ENCODE measurements around the gene RAB7A. TPM values are rescaled to one million over a fixed set of nuclear protein-coding genes. Genes with fewer than 3 reads are reported as not detected.
"Not testable (repeated sequence)": the region's sequence is repeated elsewhere in the genome, so short reads cannot be mapped to it uniquely, and the experiment has no call there.

RAB7A gene
- polyA plus RNA-seq, 3 donors: 231 to 259 (median 256) TPM

DNA sequence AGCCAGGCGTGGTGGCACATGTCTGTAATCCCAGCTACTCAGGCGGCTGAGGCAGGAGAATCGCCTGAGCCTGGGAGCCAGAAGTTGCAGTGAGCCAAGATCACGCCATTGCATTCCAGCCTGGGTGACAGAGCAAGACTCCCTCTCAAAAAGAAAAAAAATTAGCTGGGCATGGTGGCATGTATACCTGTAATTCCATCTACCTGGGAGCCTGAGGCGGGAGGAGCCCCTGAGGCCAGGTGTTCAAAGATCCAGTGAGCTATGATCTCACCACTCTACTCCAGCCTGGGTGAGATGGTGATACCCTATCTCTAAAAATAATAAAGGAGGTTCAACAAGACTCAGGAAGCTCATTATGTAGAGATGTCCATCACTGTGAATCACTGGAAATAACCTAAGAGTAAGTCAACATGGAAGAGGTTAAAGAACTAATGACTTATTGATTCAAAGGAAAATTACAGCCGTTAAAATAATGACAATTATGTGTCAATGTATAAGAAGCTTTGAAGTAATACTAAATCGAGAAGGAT lies 19.8 kb upstream of the RAB7A start:
- DNase-seq: no peak

DNA sequence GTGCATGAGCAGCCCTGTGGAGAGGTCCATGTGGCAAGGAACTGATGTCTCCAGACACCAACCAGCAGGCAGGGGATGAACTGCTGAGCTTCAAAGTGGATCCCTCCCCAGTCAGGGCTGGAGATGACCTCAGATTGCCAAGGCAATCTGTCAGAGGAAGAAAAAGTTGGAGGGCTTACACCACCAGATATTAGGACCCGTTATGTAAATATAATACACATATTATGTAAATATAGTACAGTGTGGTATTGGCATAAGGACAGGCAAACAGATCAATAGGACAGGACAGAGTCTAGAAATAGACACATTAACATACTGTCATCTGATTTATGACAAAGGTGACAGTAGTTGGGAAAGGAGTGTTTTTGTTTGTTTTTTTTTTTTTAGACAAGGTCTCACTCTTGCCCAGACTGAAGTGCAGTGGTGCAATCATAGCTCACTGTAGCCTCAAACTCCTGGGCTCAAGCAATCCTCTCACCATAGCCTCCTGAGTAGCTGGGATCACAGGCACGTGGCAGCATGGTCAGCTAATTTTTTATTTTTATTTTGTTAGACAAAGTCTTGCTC lies 18.0 kb upstream of the RAB7A start:
- DNase-seq: no peak

DNA sequence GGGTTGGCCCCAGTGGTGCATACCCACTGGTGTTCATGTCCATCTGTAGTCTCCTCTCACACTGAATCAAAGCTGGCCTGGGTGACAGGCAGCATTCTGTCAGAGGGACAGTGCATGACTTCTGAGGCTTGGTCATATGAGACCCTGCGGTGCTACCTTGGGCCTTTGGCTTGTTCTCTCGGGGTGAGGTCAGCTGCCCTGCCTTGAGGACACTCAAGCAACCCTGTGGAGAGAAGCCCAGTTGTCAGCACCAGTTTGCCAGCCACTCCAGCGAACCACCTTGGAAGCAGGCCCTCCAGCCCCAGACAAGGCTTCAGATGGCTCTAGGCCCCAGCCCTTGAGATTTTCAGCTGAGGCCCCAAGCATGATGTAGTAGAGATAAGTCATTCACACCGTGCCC lies 16.9 kb upstream of the RAB7A start:
- no peak for DNase-seq

GRCh38 chr3:128709506-128710210 lies 16.3 kb upstream of the RAB7A start:
- DNase-seq: no peak

DNA sequence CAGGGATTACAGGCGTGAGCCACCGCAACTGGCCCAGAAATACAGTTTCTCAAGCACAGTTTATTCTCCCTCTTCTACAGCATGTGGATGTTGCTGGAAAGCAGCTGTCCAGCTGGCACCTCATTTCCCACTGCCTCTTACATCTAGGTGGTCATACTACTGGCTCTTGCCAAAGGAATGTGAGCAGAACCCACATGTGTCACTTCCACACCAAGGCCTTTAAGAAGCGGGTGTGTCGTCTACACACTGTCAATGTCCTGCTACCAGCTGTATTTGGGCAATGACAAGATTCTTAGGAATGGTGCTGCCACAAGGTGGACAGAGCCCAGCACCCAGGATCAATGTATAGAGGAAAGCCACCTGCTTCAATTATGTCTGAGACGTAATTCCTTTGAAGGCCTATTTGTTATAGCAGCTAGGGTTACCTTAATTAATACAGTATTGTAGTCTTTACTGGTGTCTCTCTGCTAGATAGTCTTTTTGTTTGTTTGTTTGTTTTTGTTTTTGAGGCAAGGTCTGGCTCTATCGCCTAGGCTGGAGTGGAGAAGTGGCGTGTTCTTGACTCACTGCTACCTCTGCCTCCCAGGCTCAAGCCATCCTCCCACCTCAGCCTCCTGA lies 15.1 kb upstream of the RAB7A start:
- no peak for DNase-seq

DNA sequence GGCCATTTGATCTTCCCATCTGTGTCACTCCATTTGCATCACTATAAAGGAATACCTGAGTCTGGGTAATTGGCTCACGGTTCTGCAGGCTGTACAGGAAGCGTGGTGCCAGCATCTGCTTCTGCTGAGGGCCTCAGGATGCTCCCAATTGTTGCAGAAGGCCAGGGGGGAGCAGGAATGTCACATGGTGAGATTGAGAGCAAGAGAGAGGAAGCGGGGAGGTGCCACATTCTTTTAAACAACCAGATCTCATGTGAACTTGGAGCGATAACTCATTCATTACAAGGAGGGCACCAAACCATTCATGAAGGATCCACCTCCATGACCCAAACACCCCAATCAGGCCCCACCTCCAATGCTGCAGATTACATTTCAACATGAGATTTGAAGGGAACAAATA lies 13.1 kb upstream of the RAB7A start:
- DNase-seq: no peak

GRCh38 chr3:128714887-128715491 lies 11.0 kb upstream of the RAB7A start:
- DNase-seq: no peak

DNA sequence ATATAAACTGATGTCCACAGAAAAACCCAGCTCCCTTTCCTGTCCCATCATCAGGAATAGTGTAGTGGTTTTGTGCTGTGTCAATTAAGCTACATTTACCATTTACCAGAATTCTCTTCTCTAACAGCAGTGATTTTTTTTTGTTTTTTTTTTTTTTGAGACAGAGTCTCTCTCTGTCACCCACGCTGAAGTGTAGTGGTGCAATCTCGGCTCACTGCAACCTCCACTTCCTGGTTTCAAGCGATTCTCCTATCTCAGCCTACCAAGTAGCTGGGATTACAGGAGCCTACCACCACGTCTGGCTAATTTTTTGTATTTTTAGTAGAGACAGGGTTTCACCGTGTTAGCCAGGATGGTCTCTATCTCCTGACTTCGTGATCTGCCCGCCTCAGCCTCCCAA lies 7.1 kb upstream of the RAB7A start:
- DNase-seq: not testable (repeated sequence)

DNA sequence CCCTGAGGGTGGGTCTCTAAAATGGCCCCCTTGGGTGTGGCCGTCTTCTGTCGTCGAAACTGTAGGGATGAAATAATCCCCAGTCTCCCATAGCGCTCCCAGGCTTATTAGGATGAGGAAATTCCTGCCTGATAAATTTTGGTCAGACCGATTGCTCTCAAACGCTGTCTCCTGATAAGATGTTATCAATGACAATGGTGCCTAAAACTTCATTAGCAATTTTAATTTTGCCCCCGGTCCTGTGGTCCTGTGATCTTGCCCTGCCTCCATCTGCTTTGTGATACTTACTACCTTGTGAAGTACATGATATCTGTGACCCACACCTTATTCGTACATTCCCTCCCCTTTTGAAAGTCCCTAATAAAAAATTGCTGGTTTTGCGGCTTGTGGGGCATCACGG lies 5.1 kb upstream of the RAB7A start:
- DNase-seq: no peak

- DNase-seq: no peak
Measured at GRCh38 chr3:128723477-128723876, 2.5 kb upstream of the RAB7A start.

DNA sequence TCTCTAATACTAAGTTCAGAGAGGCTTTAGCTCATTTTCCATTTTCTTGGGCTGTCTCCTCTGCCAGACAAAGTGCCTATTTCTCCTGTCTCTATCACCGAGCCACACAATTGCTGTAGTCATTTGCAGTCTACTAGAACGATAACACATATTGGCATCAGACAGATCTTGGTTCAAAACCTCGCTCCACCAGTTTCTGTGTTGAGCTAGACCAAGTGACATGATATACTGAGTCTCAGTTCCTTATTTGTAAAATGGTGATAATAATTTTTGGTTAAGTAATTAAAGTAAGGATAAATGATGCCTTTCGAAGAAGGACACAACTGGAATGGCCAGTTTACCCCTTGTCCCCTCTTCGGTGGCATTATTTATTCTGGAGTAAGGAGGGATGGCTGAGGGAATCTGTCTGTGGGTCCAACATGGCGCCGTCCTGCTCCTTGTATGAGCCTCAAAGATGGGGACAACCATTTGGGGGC lies 398 bp upstream of the RAB7A start:
- DNase-seq: no peak

DNA sequence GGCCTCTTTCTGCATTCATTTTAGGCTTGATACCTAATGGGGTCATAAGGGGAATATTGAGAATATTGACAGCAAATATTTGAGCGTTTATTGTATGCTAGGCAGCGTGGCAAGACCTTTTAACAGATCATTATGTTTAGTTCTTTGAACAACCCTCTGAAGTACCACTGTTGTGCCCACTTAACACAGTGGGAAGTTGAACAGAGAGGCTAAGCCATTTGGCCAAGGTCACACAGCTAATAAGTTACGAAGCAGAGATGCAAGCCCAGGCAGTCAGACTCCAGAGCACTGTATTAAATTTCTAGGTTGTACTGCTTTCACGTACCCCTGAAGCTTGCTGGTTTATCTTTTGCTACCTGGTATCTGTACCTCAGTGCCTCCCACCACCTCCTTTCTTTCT lies 1.1 kb downstream of the RAB7A start:
- DNase-seq: no peak

GRCh38 chr3:128727485-128727884 lies 1.5 kb downstream of the RAB7A start:
- no peak for DNase-seq

- no peak for DNase-seq
Measured at GRCh38 chr3:128727996-128728395, 2.0 kb downstream of the RAB7A start.

DNA sequence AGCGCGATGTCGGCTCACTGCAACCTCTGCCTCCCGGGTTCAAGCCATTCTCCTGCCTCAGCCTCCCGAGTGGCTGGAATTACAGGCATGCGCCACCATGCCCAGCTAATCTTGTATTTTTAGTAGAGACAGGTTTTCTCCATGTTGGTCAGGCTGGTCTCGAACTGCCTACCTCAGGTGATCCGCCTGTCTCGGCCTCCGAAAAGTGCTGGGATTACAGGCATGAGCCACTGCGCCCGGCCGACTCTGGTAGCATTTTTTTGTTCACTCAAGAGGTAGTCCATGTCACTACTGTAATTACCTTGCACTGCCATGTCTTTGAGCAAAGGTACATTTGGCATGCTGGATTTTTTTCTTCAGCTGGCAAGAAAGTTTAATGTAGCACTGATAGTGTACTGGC lies 2.5 kb downstream of the RAB7A start:
- DNase-seq: not testable (repeated sequence)

GRCh38 chr3:128730471-128730870 lies 4.5 kb downstream of the RAB7A start:
- no peak for DNase-seq

- DNase-seq: no peak
Measured at GRCh38 chr3:128734523-128735189, 8.7 kb downstream of the RAB7A start.

DNA sequence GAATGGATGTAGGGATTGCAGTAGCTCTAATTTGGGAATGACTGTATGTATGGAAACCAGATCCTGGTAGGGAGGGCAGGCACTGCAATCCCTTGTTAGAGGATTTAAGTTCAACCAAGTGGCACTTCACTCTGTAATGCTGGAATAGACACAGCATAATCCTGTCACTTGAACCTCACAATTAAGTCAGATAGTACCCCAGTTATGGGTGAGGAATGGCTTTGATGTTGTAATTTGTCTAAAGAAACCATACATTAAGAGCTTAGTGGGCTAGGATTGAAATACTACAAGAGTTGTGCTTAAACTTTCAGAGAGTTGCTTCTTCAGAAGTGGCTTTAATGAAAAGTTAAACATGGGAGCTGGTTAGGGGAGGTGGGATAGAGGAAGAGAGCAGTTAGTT lies 9.3 kb downstream of the RAB7A start:
- DNase-seq: no peak

GRCh38 chr3:128735884-128736283 lies 9.9 kb downstream of the RAB7A start:
- no peak for DNase-seq

- DNase-seq: no peak
Measured at GRCh38 chr3:128736601-128737000, 10.6 kb downstream of the RAB7A start.

DNA sequence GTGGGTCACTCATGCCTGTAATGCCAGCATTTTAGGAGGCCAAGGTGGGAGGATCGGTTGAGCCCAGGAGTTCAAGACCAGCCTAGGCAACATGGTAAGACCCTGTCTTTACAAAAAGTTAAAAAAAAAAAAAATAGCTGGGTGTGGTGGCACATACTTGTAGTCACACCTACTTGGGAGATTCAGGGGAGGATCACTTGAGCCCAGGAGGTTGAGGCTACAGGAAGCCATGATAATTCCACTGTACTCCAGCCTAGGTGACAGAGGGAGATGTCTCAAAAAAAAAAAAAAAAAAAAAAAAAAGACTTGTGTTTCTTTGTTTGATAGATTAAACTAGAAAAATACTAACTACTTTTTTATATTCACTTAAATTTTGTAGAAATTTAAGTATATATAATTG lies 14.6 kb downstream of the RAB7A start:
- DNase-seq: no peak

Measured in renal pelvis (tissue), 4 donors.